Neural progenitor cell (in vitro differentiated cells): ENCODE results near the gene PGAM2. TPM values are rescaled to one million over a fixed set of nuclear protein-coding genes. Genes with fewer than 3 reads are reported as not detected.
"Not testable (repeated sequence)": the region's sequence is repeated elsewhere in the genome, so short reads cannot be mapped to it uniquely, and the experiment has no call there.

Experiments used
- DNase-seq: peaks from one replicate; pipeline ENCODE4 v3.0.0-alpha.2; 2016; ENCODE audit warnings: low spot score
- H2AFZ ChIP-seq: fragments of 200-600 bp; sonication (generic); replicated peaks from 2 replicates; pipeline ENCODE4 v1.6.1; 2016; ENCODE audit warnings: antibody characterized with exemption
- H3F3A ChIP-seq: fragments of 200-600 bp; sonication (generic); 2 replicates; pipeline ENCODE4 v1.6.1; 2016; ENCODE audit warnings: antibody characterized with exemption, low read depth
- H3K27ac ChIP-seq: fragments of 200-600 bp; sonication (generic); 2 replicates; pipeline ENCODE4 v1.5.1; 2016; ENCODE audit warnings: mild to moderate bottlenecking
- H3K27me3 ChIP-seq: fragments of 200-600 bp; sonication (generic); 2 replicates; pipeline ENCODE4 v1.6.1; 2016; ENCODE audit warnings: mild to moderate bottlenecking, moderate library complexity
- H3K36me3 ChIP-seq: fragments of 200-600 bp; sonication (generic); 2 replicates; pipeline ENCODE4 v1.5.1; 2016
- H3K4me1 ChIP-seq: fragments of 200-600 bp; sonication (generic); 2 replicates; pipeline ENCODE4 v1.6.1; 2016; ENCODE audit warnings: mixed run types
- H3K4me2 ChIP-seq: fragments of 200-600 bp; sonication (generic); 2 replicates; pipeline ENCODE4 v1.6.1; 2016
- H3K4me3 ChIP-seq: fragments of 200-600 bp; sonication (generic); 2 replicates; pipeline ENCODE4 v1.5.1; 2016
- H3K79me2 ChIP-seq: fragments of 200-600 bp; sonication (generic); 2 replicates; pipeline ENCODE4 v1.6.1; 2016; ENCODE audit warnings: low read depth
- H3K9ac ChIP-seq: fragments of 200-600 bp; sonication (generic); 2 replicates; pipeline ENCODE4 v1.6.1; 2016
- H3K9me3 ChIP-seq: fragments of 200-600 bp; sonication (generic); 2 replicates; pipeline ENCODE4 v1.5.1; 2016; ENCODE audit warnings: low read depth
- H4K20me1 ChIP-seq: fragments of 200-600 bp; sonication (generic); 2 replicates; pipeline ENCODE4 v1.6.1; 2016; ENCODE audit warnings: low read depth
- H3K27ac Mint-ChIP-seq: 3 replicates; pipeline ENCODE4 v1.8.0; 2021; ENCODE audit warnings: mixed read lengths
- H3K27me3 Mint-ChIP-seq: 2 replicates; pipeline ENCODE4 v1.8.0; 2022; ENCODE audit warnings: low read depth, mild to moderate bottlenecking, inconsistent platforms, moderate library complexity, mixed read lengths; ENCODE audit not compliant: insufficient read depth
- H3K36me3 Mint-ChIP-seq: 3 replicates; pipeline ENCODE4 v1.8.0; 2021; ENCODE audit warnings: mixed read lengths
- H3K4me1 Mint-ChIP-seq: 3 replicates; pipeline ENCODE4 v1.8.0; 2021; ENCODE audit warnings: mixed read lengths
- H3K4me3 Mint-ChIP-seq: 3 replicates; pipeline ENCODE4 v1.8.0; 2021; ENCODE audit warnings: mild to moderate bottlenecking, moderate library complexity, mixed read lengths
- H3K9me3 Mint-ChIP-seq: 3 replicates; pipeline ENCODE4 v1.8.0; 2020; ENCODE audit warnings: mixed read lengths
- total RNA-seq: library from RNA; depleted of rRNA; stranded (reverse); fragments of >200 nt; gene quantifications from 2 replicates; pipeline ENCODE4 v1.2.3, GENCODE V29; 2015; ENCODE audit warnings: low replicate concordance

Gene PGAM2
- total RNA-seq, 1 donor from 2014 or later, result 11.2 TPM

GRCh38 chr7:44033971-44034844, 31.2 kb downstream of the PGAM2 start:
- not testable (repeated sequence) for H2AFZ ChIP-seq, H3K4me1 ChIP-seq, H3K36me3 Mint-ChIP-seq, H3K79me2 ChIP-seq, H3K9me3 Mint-ChIP-seq, H3K27me3 Mint-ChIP-seq, H4K20me1 ChIP-seq, H3K4me3 ChIP-seq, H3K9ac ChIP-seq, H3K4me3 Mint-ChIP-seq, H3K27ac Mint-ChIP-seq, H3F3A ChIP-seq, H3K9me3 ChIP-seq, H3K4me1 Mint-ChIP-seq, H3K4me2 ChIP-seq, H3K27ac ChIP-seq, H3K27me3 ChIP-seq, DNase-seq, H3K36me3 ChIP-seq

- not testable (repeated sequence) for H3K27me3 ChIP-seq, H2AFZ ChIP-seq, H3K4me1 Mint-ChIP-seq, H3K4me3 Mint-ChIP-seq, H3K9ac ChIP-seq, H3K9me3 Mint-ChIP-seq, H3K4me3 ChIP-seq, H3K4me2 ChIP-seq, H3K27ac Mint-ChIP-seq, H3F3A ChIP-seq, H4K20me1 ChIP-seq, H3K9me3 ChIP-seq, H3K27me3 Mint-ChIP-seq, H3K79me2 ChIP-seq, H3K4me1 ChIP-seq, H3K27ac ChIP-seq, H3K36me3 Mint-ChIP-seq, DNase-seq, H3K36me3 ChIP-seq
Measured at GRCh38 chr7:44032031-44032430, 33.3 kb downstream of the PGAM2 start.

- not testable (repeated sequence) for H3K27ac Mint-ChIP-seq, H3K79me2 ChIP-seq, H3K27me3 Mint-ChIP-seq, H2AFZ ChIP-seq, H3K4me3 ChIP-seq, H4K20me1 ChIP-seq, H3K4me2 ChIP-seq, H3K27ac ChIP-seq, H3K4me1 Mint-ChIP-seq, H3K9me3 ChIP-seq, H3K4me3 Mint-ChIP-seq, H3K36me3 Mint-ChIP-seq, H3K27me3 ChIP-seq, DNase-seq, H3F3A ChIP-seq, H3K4me1 ChIP-seq, H3K9me3 Mint-ChIP-seq, H3K9ac ChIP-seq, H3K36me3 ChIP-seq
Measured at GRCh38 chr7:44031319-44031718, 34.0 kb downstream of the PGAM2 start.

- H3K27ac Mint-ChIP-seq, H3K4me1 Mint-ChIP-seq, H3K9me3 Mint-ChIP-seq, H3K4me3 ChIP-seq, H3K27me3 ChIP-seq, H3F3A ChIP-seq, H3K36me3 Mint-ChIP-seq, H3K4me2 ChIP-seq, H3K79me2 ChIP-seq, H3K27ac ChIP-seq, H4K20me1 ChIP-seq, H2AFZ ChIP-seq, H3K4me3 Mint-ChIP-seq, H3K27me3 Mint-ChIP-seq, H3K9me3 ChIP-seq, DNase-seq, H3K9ac ChIP-seq, H3K4me1 ChIP-seq, H3K36me3 ChIP-seq: not testable (repeated sequence)
Measured at GRCh38 chr7:44030029-44030428, 35.3 kb downstream of the PGAM2 start.

- not testable (repeated sequence) for H3K27ac Mint-ChIP-seq
Measured at GRCh38 chr7:44029433-44029832, 35.9 kb downstream of the PGAM2 start.

GRCh38 chr7:44022796-44023467, 42.4 kb downstream of the PGAM2 start:
- not testable (repeated sequence) for DNase-seq, H3K9ac ChIP-seq, H3F3A ChIP-seq, H3K79me2 ChIP-seq, H3K4me3 Mint-ChIP-seq, H2AFZ ChIP-seq, H3K9me3 ChIP-seq, H3K9me3 Mint-ChIP-seq, H3K27me3 Mint-ChIP-seq, H3K36me3 Mint-ChIP-seq, H3K4me1 Mint-ChIP-seq, H3K27me3 ChIP-seq, H3K27ac Mint-ChIP-seq, H3K4me2 ChIP-seq, H4K20me1 ChIP-seq, H3K4me3 ChIP-seq, H3K27ac ChIP-seq, H3K4me1 ChIP-seq, H3K36me3 ChIP-seq

More at GRCh38 chr7:44029433-44029832, 35.9 kb downstream of the PGAM2 start:
- H3K4me1 ChIP-seq, H3K27me3 ChIP-seq, H3K36me3 ChIP-seq, H3K4me2 ChIP-seq, DNase-seq, H3K9me3 Mint-ChIP-seq, H3K27me3 Mint-ChIP-seq, H3K9ac ChIP-seq, H3K4me1 Mint-ChIP-seq, H3F3A ChIP-seq, H3K9me3 ChIP-seq, H2AFZ ChIP-seq, H3K4me3 ChIP-seq, H3K79me2 ChIP-seq, H3K36me3 Mint-ChIP-seq, H4K20me1 ChIP-seq, H3K27ac ChIP-seq, H3K4me3 Mint-ChIP-seq: not testable (repeated sequence)

- not testable (repeated sequence) for H3F3A ChIP-seq, H3K27me3 Mint-ChIP-seq, H3K4me3 Mint-ChIP-seq, H3K9me3 ChIP-seq, H3K27me3 ChIP-seq, H3K9me3 Mint-ChIP-seq, H4K20me1 ChIP-seq, H3K27ac Mint-ChIP-seq, H3K27ac ChIP-seq, H3K4me1 Mint-ChIP-seq, H3K4me1 ChIP-seq, H3K9ac ChIP-seq, H3K4me3 ChIP-seq, H3K36me3 Mint-ChIP-seq, H2AFZ ChIP-seq, H3K4me2 ChIP-seq, DNase-seq, H3K36me3 ChIP-seq
- H3K79me2 ChIP-seq, result peaks cover 13% of the 10 kb centered on the region
Measured at GRCh38 chr7:44022069-44022468, 43.3 kb downstream of the PGAM2 start.

GRCh38 chr7:44019825-44020224, 45.5 kb downstream of the PGAM2 start:
- H3K9ac ChIP-seq, H3K27me3 Mint-ChIP-seq, H3K4me1 ChIP-seq, H3K4me3 ChIP-seq, H3K4me3 Mint-ChIP-seq, H3K36me3 ChIP-seq, H3K36me3 Mint-ChIP-seq, H3K27ac ChIP-seq, H3K9me3 Mint-ChIP-seq, H3K9me3 ChIP-seq, DNase-seq, H3K4me2 ChIP-seq, H4K20me1 ChIP-seq, H3K4me1 Mint-ChIP-seq, H2AFZ ChIP-seq, H3K27me3 ChIP-seq, H3F3A ChIP-seq, H3K27ac Mint-ChIP-seq: not testable (repeated sequence)
- peaks cover 13% of the 10 kb centered on the region for H3K79me2 ChIP-seq
